ENCODE measurements around the gene HGFAC. TPM values are rescaled to one million over a fixed set of nuclear protein-coding genes. Genes with fewer than 3 reads are reported as not detected.

Gene HGFAC
- total RNA-seq, 4 donors from 2014 or later = not detected

DNA sequence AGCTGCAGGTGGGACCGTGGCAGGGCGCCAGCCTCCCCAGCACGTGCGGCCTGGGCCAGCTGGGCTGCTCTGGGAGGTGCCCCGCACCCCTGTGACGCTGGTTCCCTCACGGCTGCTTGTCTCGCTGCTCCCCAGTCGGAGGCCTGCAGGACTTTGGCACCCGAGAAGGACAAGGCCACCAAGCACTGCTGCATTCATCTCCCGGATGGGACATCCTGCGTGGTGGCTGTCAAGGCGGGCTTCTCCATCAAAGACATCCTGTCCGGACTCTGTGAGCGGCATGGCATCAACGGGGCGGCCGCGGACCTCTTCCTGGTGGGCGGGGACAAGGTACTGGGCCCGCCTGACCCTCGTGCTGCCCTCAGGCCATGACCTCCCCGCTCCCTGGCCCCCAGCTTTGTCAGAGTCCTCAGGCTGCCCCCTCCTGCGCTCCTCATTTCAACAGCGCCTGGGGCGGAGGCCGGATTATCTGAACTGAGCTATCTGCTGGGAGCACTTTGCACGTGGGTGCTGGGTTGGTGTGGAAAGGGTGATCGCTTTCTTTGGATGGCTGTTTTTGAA lies 19.4 kb upstream of the HGFAC start:
- DNase-seq (ENCODE audit: low spot score in 2 of 2) = no peak
- H3K27ac ChIP-seq = no peak overlapping the region
- peaks cover 75% of the 10 kb centered on the region for H3K36me3 ChIP-seq
- no peaks in the 10 kb centered on the region for H3K27me3 ChIP-seq
- H3K4me1 ChIP-seq = no peaks in the 10 kb centered on the region
- no peak overlapping the region for H3K4me3 ChIP-seq
- no peaks in the 10 kb centered on the region for H3K9me3 ChIP-seq
- 93% methylated on average over 8 of the region's 29 CpGs for WGBS
- TF ChIP-seq EP300 (IDR thresholded peaks at IDR 0.05) (no peak), POLR2AphosphoS5 (IDR thresholded peaks at IDR 0.05) (no peak), CTCF (IDR thresholded peaks at IDR 0.05) (no peak), POLR2A (IDR thresholded peaks at IDR 0.05) (no peak)

- no peak overlapping the region for H3K27ac ChIP-seq
- 96% methylated on average over 4 of the region's 19 CpGs for WGBS
- DNase-seq (ENCODE audit: low spot score in 2 of 2) = no peak
- peaks cover 75% of the 10 kb centered on the region for H3K36me3 ChIP-seq
- no peaks in the 10 kb centered on the region for H3K9me3 ChIP-seq
- no peaks in the 10 kb centered on the region for H3K4me1 ChIP-seq
- H3K27me3 ChIP-seq = no peaks in the 10 kb centered on the region
- H3K4me3 ChIP-seq = no peak overlapping the region
- TF ChIP-seq EP300 (IDR thresholded peaks at IDR 0.05) = no peak
- TF ChIP-seq POLR2AphosphoS5 (IDR thresholded peaks at IDR 0.05) = no peak
- no peak for TF ChIP-seq CTCF (IDR thresholded peaks at IDR 0.05)
- no peak for TF ChIP-seq POLR2A (IDR thresholded peaks at IDR 0.05)
Measured at GRCh38 chr4:3422808-3423297, 18.9 kb upstream of the HGFAC start.

DNA sequence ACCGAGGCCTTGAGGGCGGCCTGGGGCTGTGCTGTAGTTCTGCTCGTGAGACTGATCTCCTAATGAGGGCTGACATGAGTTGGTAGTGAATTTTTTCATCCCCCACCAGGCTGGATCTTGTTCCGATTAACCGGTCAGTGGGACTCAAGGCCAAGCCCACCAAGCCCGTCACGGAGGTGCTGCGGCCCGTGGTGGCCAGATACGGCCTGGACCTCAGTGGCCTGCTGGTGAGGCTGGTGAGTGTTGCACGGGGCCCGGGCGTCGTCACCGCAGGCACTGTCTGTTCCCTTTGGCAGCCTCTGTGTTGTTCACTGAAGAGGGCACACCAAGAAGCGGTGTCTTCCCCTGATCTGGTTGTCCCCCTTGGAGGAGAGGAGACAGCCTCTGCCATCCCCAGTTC lies 18.4 kb upstream of the HGFAC start:
- Histone ChIP-seq H3K27ac (no peak overlapping the region), H3K27me3 (no peaks in the 10 kb centered on the region), H3K36me3 (peaks cover 73% of the 10 kb centered on the region), H3K4me3 (no peak overlapping the region), H3K9me3 (no peaks in the 10 kb centered on the region), H3K4me1 (no peaks in the 10 kb centered on the region)
- 100% methylated on average over 8 of the region's 16 CpGs for WGBS
- TF ChIP-seq POLR2AphosphoS5 (IDR thresholded peaks at IDR 0.05) = no peak
- no peak for TF ChIP-seq POLR2A (IDR thresholded peaks at IDR 0.05)
- TF ChIP-seq CTCF (IDR thresholded peaks at IDR 0.05) = no peak
- no peak for TF ChIP-seq EP300 (IDR thresholded peaks at IDR 0.05)
- no peak for DNase-seq (ENCODE audit: low spot score in 2 of 2)

GRCh38 chr4:3423952-3424351 lies 17.8 kb upstream of the HGFAC start:
- H3K27ac ChIP-seq = no peak overlapping the region
- DNase-seq (ENCODE audit: low spot score in 2 of 2) = no peak
- WGBS = 97% methylated on average over 13 of the region's 13 CpGs
- no peak for TF ChIP-seq EP300 (IDR thresholded peaks at IDR 0.05)
- TF ChIP-seq CTCF (IDR thresholded peaks at IDR 0.05) = no peak
- no peak for TF ChIP-seq POLR2A (IDR thresholded peaks at IDR 0.05)
- TF ChIP-seq POLR2AphosphoS5 (IDR thresholded peaks at IDR 0.05) = no peak
- H3K9me3 ChIP-seq = no peaks in the 10 kb centered on the region
- H3K27me3 ChIP-seq = no peaks in the 10 kb centered on the region
- H3K4me1 ChIP-seq = no peaks in the 10 kb centered on the region
- H3K36me3 ChIP-seq = peaks cover 76% of the 10 kb centered on the region
- H3K4me3 ChIP-seq = no peak overlapping the region

- Histone ChIP-seq H3K9me3 (no peaks in the 10 kb centered on the region), H3K27me3 (no peaks in the 10 kb centered on the region), H3K4me1 (no peaks in the 10 kb centered on the region), H3K27ac (no peak overlapping the region), H3K36me3 (peaks cover 80% of the 10 kb centered on the region), H3K4me3 (no peak overlapping the region)
- 94% methylated on average over 18 of the region's 20 CpGs for WGBS
- no peak for DNase-seq (ENCODE audit: low spot score in 2 of 2)
- TF ChIP-seq CTCF (IDR thresholded peaks at IDR 0.05) (no peak), POLR2A (IDR thresholded peaks at IDR 0.05) (no peak), POLR2AphosphoS5 (IDR thresholded peaks at IDR 0.05) (no peak), EP300 (IDR thresholded peaks at IDR 0.05) (no peak)
Measured at GRCh38 chr4:3424522-3425095, 17.2 kb upstream of the HGFAC start.

Measured in suprapubic skin (tissue), 4 donors.